ENCODE results near the gene SCGB1D2. TPM values are rescaled to one million over a fixed set of nuclear protein-coding genes. Genes with fewer than 3 reads are reported as not detected.

The SCGB1D2 gene
- polyA plus RNA-seq, 1 experiment: not detected

DNA sequence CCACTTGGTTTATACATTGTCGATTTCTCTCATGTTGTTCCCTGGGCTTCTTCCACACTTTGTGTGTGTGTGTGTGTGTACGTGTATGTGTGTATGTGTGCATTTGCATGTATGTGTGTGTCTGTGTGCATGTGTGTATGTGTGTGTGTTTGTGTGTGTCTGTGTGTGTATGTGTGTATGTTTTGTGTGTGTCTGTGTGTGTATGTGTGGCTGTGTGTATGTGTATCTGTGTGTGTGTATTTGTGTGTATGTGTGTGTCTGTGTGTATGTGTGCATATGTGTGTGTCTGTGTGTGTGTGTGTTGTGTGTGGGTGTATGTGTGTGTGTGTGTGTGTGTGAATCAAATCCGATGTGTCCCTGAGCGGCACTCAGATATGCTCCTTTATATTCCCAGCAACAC, 4.5 kb upstream of the SCGB1D2 start:
- H3K36me3 ChIP-seq (ENCODE audit: control insufficient read depth, insufficient read depth, low read length): no peaks in the 10 kb centered on the region
- POLR2A ChIA-PET: no interaction called here
- no peak overlapping the region for H3K4me3 ChIP-seq (ENCODE audit: low read depth, low read length)
- CTCF ChIA-PET: no interaction called here
- DNase-seq (ENCODE audit: low read depth): no peak
- no peaks in the 10 kb centered on the region; the same call in none of the 2 replicates for H3K27me3 ChIP-seq (ENCODE audit: control insufficient read depth, insufficient read depth, low read length)
- TF ChIP-seq CTCF (IDR thresholded peaks at IDR 0.05; ENCODE audit: insufficient read depth, low read depth, low read length): no peak

GRCh38 chr11:62238151-62238550, 3.9 kb upstream of the SCGB1D2 start:
- no peak for DNase-seq (ENCODE audit: low read depth)
- Histone ChIP-seq H3K4me3 (ENCODE audit: low read depth, low read length) (no peak overlapping the region), H3K27me3 (ENCODE audit: control insufficient read depth, insufficient read depth, low read length) (no peaks in the 10 kb centered on the region; the same call in none of the 2 replicates), H3K36me3 (ENCODE audit: control insufficient read depth, insufficient read depth, low read length) (no peaks in the 10 kb centered on the region)
- no peak for TF ChIP-seq CTCF (IDR thresholded peaks at IDR 0.05; ENCODE audit: insufficient read depth, low read depth, low read length)
- POLR2A ChIA-PET: no interaction called here
- CTCF ChIA-PET: no interaction called here

- no peak overlapping the region for H3K4me3 ChIP-seq (ENCODE audit: low read depth, low read length)
- no peak for DNase-seq (ENCODE audit: low read depth)
- CTCF ChIA-PET: no interaction called here
- H3K27me3 ChIP-seq (ENCODE audit: control insufficient read depth, insufficient read depth, low read length): no peaks in the 10 kb centered on the region; the same call in none of the 2 replicates
- POLR2A ChIA-PET: no interaction called here
- TF ChIP-seq CTCF (IDR thresholded peaks at IDR 0.05; ENCODE audit: insufficient read depth, low read depth, low read length): no peak
- H3K36me3 ChIP-seq (ENCODE audit: control insufficient read depth, insufficient read depth, low read length): no peaks in the 10 kb centered on the region
Observed at GRCh38 chr11:62241095-62241494, 944 bp upstream of the SCGB1D2 start.

- POLR2A ChIA-PET: no interaction called here
- DNase-seq (ENCODE audit: low read depth): no peak
- CTCF ChIA-PET: no interaction called here
- 0 out of 2 replicates have a peak, but pooled peaks have one; percentile 12 for TF ChIP-seq CTCF (IDR thresholded peaks at IDR 0.05; ENCODE audit: insufficient read depth, low read depth, low read length)
- Histone ChIP-seq H3K27me3 (ENCODE audit: control insufficient read depth, insufficient read depth, low read length) (no peaks in the 10 kb centered on the region), H3K36me3 (ENCODE audit: control insufficient read depth, insufficient read depth, low read length) (no peaks in the 10 kb centered on the region), H3K4me3 (ENCODE audit: low read depth, low read length) (no peak overlapping the region)
Observed at GRCh38 chr11:62245271-62245753, 3.3 kb downstream of the SCGB1D2 start.

DNA sequence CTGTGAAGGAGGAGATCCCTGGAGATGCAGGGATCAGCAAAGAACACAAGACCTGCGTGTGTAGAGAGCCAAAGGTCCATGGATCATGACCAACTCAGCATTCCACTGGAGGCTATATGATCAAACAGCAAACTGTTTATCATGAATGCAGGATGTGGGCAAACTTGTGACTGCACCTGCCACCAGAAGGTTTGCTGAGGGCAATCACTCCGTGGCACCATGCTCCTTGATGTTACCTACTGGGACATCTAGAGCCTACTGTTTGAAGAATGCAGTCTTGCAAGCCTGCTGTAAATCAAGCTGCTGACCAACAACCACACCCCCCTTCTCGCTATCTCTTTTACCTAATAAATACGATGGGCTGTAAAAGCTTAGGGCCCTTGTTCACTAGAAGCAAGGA, 9.7 kb downstream of the SCGB1D2 start:
- Histone ChIP-seq H3K27me3 (ENCODE audit: control insufficient read depth, insufficient read depth, low read length) (no peaks in the 10 kb centered on the region), H3K4me3 (ENCODE audit: low read depth, low read length) (no peak overlapping the region), H3K36me3 (ENCODE audit: control insufficient read depth, insufficient read depth, low read length) (no peaks in the 10 kb centered on the region)
- no peak for TF ChIP-seq CTCF (IDR thresholded peaks at IDR 0.05; ENCODE audit: insufficient read depth, low read depth, low read length)
- DNase-seq (ENCODE audit: low read depth): no peak
- POLR2A ChIA-PET: no interaction called here
- CTCF ChIA-PET: no interaction called here
